H1 (cell line): ENCODE measurements around the gene SPEM1. TPM values are rescaled to one million over a fixed set of nuclear protein-coding genes. Genes with fewer than 3 reads are reported as not detected.

Experiments
- MAX ChIP-seq: IDR thresholded peaks from 2 replicates; pipeline ENCODE4 v1.6.1; 2012; ENCODE audit warnings: inconsistent platforms
- PHF8 ChIP-seq: fragments of 200-600 bp; sonication (generic); conservative IDR thresholded peaks from 2 replicates; pipeline ENCODE4 v1.7.1; 2012; ENCODE audit warnings: low read depth, mild to moderate bottlenecking, inconsistent platforms, low read length, moderate library complexity
- RBBP5 ChIP-seq: IDR thresholded peaks from 2 replicates; pipeline ENCODE4 v1.7.1; 2012; ENCODE audit warnings: low read depth, mild to moderate bottlenecking, inconsistent platforms, low read length, moderate library complexity, borderline replicate concordance
- SIRT6 ChIP-seq: IDR thresholded peaks from one replicate; pipeline ENCODE4 v1.7.1; 2012; ENCODE audit warnings: low read length, inconsistent platforms
- TAF7 ChIP-seq: optimal IDR thresholded peaks from 2 replicates; pipeline ENCODE3; 2011; ENCODE audit warnings: low read depth, mild to moderate bottlenecking, inconsistent platforms, low read length, moderate library complexity, borderline replicate concordance
- polyA plus RNA-seq, 7 experiments: library from polyadenylated mRNA; depleted of rRNA in 3 of 7; stranded (reverse) in 5 of 7; unstranded in 2 of 7; fragments of >200 nt in 5 of 7; fragments of 200-250 nt in 2 of 7; gene quantifications; 1 replicate in 5 of 7; 2 replicates in 1 of 7; 4 replicates in 1 of 7; pipeline versions ENCODE4 v1.2.1 to v1.2.3, GENCODE V29; 2011 to 2013; ENCODE audit warnings: missing spikeins in 2 of 7, mixed read lengths in 2 of 7
- total RNA-seq: library from RNA; stranded (reverse); fragmentation: NEBNext Ultra II Directional; extraction: Animal tissue kit (Norgen Biotek cat#: 25700); gene quantifications from 2 replicates; pipeline ENCODE4 v1.2.1, GENCODE V29; 2021
- TF ChIP-seq, protein P1 (sequence below): IDR thresholded peaks from 2 replicates; pipeline ENCODE4 v1.6.1; 2012; ENCODE audit warnings: inconsistent platforms

The SPEM1 gene
- total and polyA plus RNA-seq, 2 of the 8 experiments (the other 6 are each of a cell fraction or from before 2014, with no cell fraction given), result not detected

DNA sequence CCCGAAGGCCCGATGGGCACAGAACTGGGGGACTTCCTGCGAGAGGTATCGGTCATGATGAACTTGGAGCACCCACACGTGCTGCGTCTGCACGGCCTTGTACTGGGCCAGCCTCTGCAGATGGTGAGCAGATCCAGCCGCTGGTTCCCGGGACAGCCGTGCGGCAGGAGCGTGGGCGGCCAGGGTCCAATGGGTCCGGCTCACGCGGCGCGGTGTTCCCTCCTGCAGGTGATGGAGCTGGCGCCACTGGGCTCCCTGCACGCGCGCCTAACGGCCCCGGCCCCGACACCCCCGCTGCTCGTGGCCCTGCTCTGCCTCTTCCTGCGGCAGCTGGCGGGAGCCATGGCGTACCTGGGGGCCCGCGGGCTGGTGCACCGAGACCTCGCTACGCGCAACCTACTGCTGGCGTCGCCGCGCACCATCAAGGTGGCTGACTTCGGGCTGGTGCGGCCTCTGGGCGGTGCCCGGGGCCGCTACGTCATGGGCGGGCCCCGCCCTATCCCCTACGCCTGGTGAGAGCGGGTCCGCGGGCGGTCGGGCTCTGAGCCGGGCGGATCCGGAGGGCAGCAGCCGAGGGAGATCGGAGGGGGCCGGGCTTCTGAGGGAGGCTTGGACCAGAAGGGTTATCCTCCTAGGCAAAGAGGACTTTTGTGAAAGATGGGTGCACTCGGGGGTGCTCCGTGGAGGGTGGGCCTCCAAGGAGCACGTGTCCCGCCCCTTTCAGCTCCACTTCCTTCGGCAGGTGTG is 36.2 kb upstream of the SPEM1 start (continued):
- no peak for TF ChIP-seq SIRT6
- TF ChIP-seq, protein P1, sequence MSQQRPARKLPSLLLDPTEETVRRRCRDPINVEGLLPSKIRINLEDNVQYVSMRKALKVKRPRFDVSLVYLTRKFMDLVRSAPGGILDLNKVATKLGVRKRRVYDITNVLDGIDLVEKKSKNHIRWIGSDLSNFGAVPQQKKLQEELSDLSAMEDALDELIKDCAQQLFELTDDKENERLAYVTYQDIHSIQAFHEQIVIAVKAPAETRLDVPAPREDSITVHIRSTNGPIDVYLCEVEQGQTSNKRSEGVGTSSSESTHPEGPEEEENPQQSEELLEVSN, result peak; percentile 91
- 0 out of 2 replicates have a peak, but pooled peaks have one; percentile 30 for TF ChIP-seq PHF8
- 0 out of 2 replicates have a peak, but pooled peaks have one; percentile 1 for TF ChIP-seq RBBP5
- TF ChIP-seq TAF7, result no peak
- TF ChIP-seq MAX, result peak; percentile 73
